Measurements from ENCODE around the gene NUP62. TPM values are rescaled to one million over a fixed set of nuclear protein-coding genes. Genes with fewer than 3 reads are reported as not detected.
"Not testable (repeated sequence)": the region's sequence is repeated elsewhere in the genome, so short reads cannot be mapped to it uniquely, and the experiment has no call there.

Gene NUP62
- polyA plus RNA-seq, 1 donor (not counting 4 experiments of a cell fraction or from before 2014, with no cell fraction given) = 12.9 TPM

GRCh38 chr19:49926515-49926914 is 2.8 kb downstream of the NUP62 start:
- Histone ChIP-seq H3K9me3 (ENCODE audit: control insufficient read depth, low read depth, low read length) (no peaks in the 10 kb centered on the region), H4K20me1 (ENCODE audit: control insufficient read depth, extremely low read depth, insufficient read depth, low read length) (peaks cover 5% of the 10 kb centered on the region), H3K27ac (ENCODE audit: control insufficient read depth, insufficient read depth, low read length) (no peak overlapping the region), H3K79me2 (ENCODE audit: control insufficient read depth, insufficient read depth, low read length) (peaks cover 73% of the 10 kb centered on the region), H3K36me3 (ENCODE audit: control insufficient read depth in 2 of 2, extremely low read depth in 1 of 2, insufficient read depth in 2 of 2, low read length in 2 of 2) (peaks cover 18 to 39% of the 10 kb centered on the region in 2 experiments), H3K4me2 (ENCODE audit: control insufficient read depth, extremely low read depth, insufficient read depth, low read depth, low read length) (no peak overlapping the region), H3K4me1 (ENCODE audit: control insufficient read depth, extremely low read depth, insufficient read depth, low read length) (peaks cover 15% of the 10 kb centered on the region), H2AFZ (ENCODE audit: control insufficient read depth, low read length) (no peak overlapping the region), H3K4me3 (ENCODE audit: control insufficient read depth in 2 of 3, extremely low read depth in 1 of 3, insufficient read depth in 2 of 3, low read depth in 1 of 3, low read length in 3 of 3) (no peak overlapping the region), H3K9me1 (ENCODE audit: control insufficient read depth, extremely low read depth, insufficient read depth, low read length) (peaks cover 2% of the 10 kb centered on the region), H3K9ac (ENCODE audit: control insufficient read depth, extremely low read depth, insufficient read depth, low read length) (no peak overlapping the region), H3K27me3 (ENCODE audit: control insufficient read depth, extremely low read depth, insufficient read depth, low read length) (no peaks in the 10 kb centered on the region)
- FAIRE-seq (no peak), DNase-seq (ENCODE audit: low read depth, low spot score) (no peak)
- no peak for TF ChIP-seq EZH2 (IDR thresholded peaks at IDR 0.05; ENCODE audit: low read length)
- TF ChIP-seq CTCF (optimal IDR thresholded peaks at IDR 0.05 in 1 of 3, IDR thresholded peaks at IDR 0.05 in 1 of 3, conservative IDR thresholded peaks at IDR 0.05 in 1 of 3; ENCODE audit: extremely low read depth in 1 of 3, insufficient read depth in 2 of 3, low read length in 3 of 3) = no peak
- dilution Hi-C loops (cut with MboI; ENCODE audit: extremely low pct_ligation_motif_present, low sequenced_read_pairs) = no loop called here

- TF ChIP-seq EZH2 (IDR thresholded peaks at IDR 0.05; ENCODE audit: low read length) (no peak), CTCF (optimal IDR thresholded peaks at IDR 0.05 in 1 of 3, IDR thresholded peaks at IDR 0.05 in 1 of 3, conservative IDR thresholded peaks at IDR 0.05 in 1 of 3; ENCODE audit: extremely low read depth in 1 of 3, insufficient read depth in 2 of 3, low read length in 3 of 3) (no peak)
- H3K27ac ChIP-seq (ENCODE audit: control insufficient read depth, insufficient read depth, low read length) = no peak overlapping the region
- FAIRE-seq (no peak), DNase-seq (ENCODE audit: low read depth, low spot score) (no peak)
- no peak overlapping the region for H3K4me2 ChIP-seq (ENCODE audit: control insufficient read depth, extremely low read depth, insufficient read depth, low read depth, low read length)
- peaks cover 2% of the 10 kb centered on the region for H3K9me1 ChIP-seq (ENCODE audit: control insufficient read depth, extremely low read depth, insufficient read depth, low read length)
- H3K27me3 ChIP-seq (ENCODE audit: control insufficient read depth, extremely low read depth, insufficient read depth, low read length) = no peaks in the 10 kb centered on the region
- peaks cover 5% of the 10 kb centered on the region for H4K20me1 ChIP-seq (ENCODE audit: control insufficient read depth, extremely low read depth, insufficient read depth, low read length)
- peaks cover 83% of the 10 kb centered on the region for H3K79me2 ChIP-seq (ENCODE audit: control insufficient read depth, insufficient read depth, low read length)
- H3K36me3 ChIP-seq (ENCODE audit: control insufficient read depth in 2 of 2, extremely low read depth in 1 of 2, insufficient read depth in 2 of 2, low read length in 2 of 2) = peaks cover 23 to 46% of the 10 kb centered on the region in 2 experiments
- H3K4me3 ChIP-seq (ENCODE audit: control insufficient read depth in 2 of 3, extremely low read depth in 1 of 3, insufficient read depth in 2 of 3, low read depth in 1 of 3, low read length in 3 of 3) = no peak overlapping the region
- dilution Hi-C loops (cut with MboI; ENCODE audit: extremely low pct_ligation_motif_present, low sequenced_read_pairs) = no loop called here
- H3K9ac ChIP-seq (ENCODE audit: control insufficient read depth, extremely low read depth, insufficient read depth, low read length) = no peak overlapping the region
- H2AFZ ChIP-seq (ENCODE audit: control insufficient read depth, low read length) = no peak overlapping the region
- H3K9me3 ChIP-seq (ENCODE audit: control insufficient read depth, low read depth, low read length) = no peaks in the 10 kb centered on the region
- peaks cover 15% of the 10 kb centered on the region for H3K4me1 ChIP-seq (ENCODE audit: control insufficient read depth, extremely low read depth, insufficient read depth, low read length)
Observed at GRCh38 chr19:49925486-49925885, 3.8 kb downstream of the NUP62 start.

GRCh38 chr19:49924881-49925210 is 4.5 kb downstream of the NUP62 start:
- H3K4me2 ChIP-seq (ENCODE audit: control insufficient read depth, extremely low read depth, insufficient read depth, low read depth, low read length); H3K4me3 ChIP-seq (ENCODE audit: control insufficient read depth in 2 of 3, extremely low read depth in 1 of 3, insufficient read depth in 2 of 3, low read depth in 1 of 3, low read length in 3 of 3); H3K27ac ChIP-seq (ENCODE audit: control insufficient read depth, insufficient read depth, low read length); H3K27me3 ChIP-seq (ENCODE audit: control insufficient read depth, extremely low read depth, insufficient read depth, low read length); H4K20me1 ChIP-seq (ENCODE audit: control insufficient read depth, extremely low read depth, insufficient read depth, low read length); dilution Hi-C loops (cut with MboI; ENCODE audit: extremely low pct_ligation_motif_present, low sequenced_read_pairs); H3K9ac ChIP-seq (ENCODE audit: control insufficient read depth, extremely low read depth, insufficient read depth, low read length); DNase-seq (ENCODE audit: low read depth, low spot score); H3K9me3 ChIP-seq (ENCODE audit: control insufficient read depth, low read depth, low read length); H3K9me1 ChIP-seq (ENCODE audit: control insufficient read depth, extremely low read depth, insufficient read depth, low read length); H2AFZ ChIP-seq (ENCODE audit: control insufficient read depth, low read length); FAIRE-seq: not testable (repeated sequence)
- Histone ChIP-seq H3K36me3 (ENCODE audit: control insufficient read depth in 2 of 2, extremely low read depth in 1 of 2, insufficient read depth in 2 of 2, low read length in 2 of 2) (peaks cover 23 to 48% of the 10 kb centered on the region in 2 experiments), H3K4me1 (ENCODE audit: control insufficient read depth, extremely low read depth, insufficient read depth, low read length) (peaks cover 15% of the 10 kb centered on the region), H3K79me2 (ENCODE audit: control insufficient read depth, insufficient read depth, low read length) (peaks cover 88% of the 10 kb centered on the region)

All from keratinocyte (primary cell).